EH (cell line): ENCODE measurements around the gene F12.
A peak's percentile ranks its signal among the peaks of the same experiment; 100 is the strongest.

Experiments used
- DNase-seq: peaks from one replicate; pipeline ENCODE4 v3.0.0-alpha.2; 2015; ENCODE audit warnings: low read depth

The F12 gene

GRCh38 chr5:177409043-177409801 lies at the start of gene F12:
F12 (minus strand) TSS chr5:177409564; CDS start chr5:177409527, 37 bp downstream.
- DNase-seq = no peak

DNA sequence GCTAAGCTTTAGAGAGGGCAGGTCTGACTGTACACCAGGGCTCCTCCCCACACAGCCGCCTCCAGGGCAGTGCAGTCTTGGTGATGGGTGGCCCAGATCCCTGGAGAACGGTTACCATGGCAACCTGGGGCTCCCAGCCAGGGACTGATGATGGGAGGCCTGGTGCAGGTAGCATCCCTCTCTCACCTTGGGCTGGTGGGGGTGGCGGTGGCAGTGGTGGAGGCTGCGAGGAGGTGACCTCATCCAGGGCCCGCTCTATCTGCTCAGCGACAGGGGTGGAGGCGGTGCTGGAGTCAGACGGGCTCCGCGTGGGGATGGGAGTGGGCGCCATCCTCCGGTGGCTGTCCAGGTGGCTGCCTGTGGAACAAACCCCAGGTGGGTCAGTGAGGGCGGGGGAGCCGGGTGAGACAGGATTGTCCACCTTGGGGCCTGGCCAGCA lies 49.6 kb upstream of the F12 start:
- DNase-seq = peak; percentile 62

DNA sequence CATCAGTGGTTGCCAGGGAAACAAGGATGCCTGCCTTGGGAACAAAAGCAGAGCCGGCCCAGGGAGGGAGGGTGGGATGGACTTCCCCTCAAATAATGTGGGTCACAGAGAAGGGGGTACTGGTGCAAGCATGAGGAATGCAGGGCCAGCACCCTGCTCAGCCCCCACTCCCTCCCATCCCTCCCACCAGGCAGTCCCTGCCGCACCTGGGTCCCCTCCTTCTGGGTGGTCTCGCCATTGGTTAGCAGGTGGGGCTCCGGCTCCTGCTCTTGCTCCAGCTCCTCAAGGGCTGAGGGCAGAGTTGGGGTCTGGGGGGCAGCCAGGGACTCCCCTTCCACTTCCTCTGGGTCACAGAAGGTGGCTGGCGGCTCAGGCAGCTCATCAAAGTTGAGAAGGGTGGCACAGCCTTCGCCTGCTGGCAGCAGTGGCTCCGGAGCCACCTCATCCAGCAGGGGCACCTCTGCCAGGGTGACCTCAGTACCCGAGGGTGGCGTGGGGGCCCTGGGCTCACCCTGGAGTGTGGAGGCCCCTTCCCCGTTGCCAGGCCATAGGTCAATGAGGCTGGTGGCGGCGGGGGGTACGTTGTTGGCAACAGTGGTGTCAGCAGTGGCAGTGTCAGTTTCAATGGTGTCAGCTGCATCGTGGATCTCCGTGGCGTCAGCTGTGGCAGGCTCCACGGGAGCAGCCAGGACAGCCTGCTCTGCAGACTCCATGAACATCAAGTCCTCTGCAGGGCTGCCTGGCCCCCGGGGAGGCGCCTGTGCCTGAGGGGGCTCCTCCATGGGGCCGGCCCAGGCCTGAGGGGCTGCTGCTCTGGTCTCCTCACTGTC lies 48.7 kb upstream of the F12 start:
- DNase-seq = no peak

- peak; percentile 98 for DNase-seq
Observed at GRCh38 chr5:177456976-177457851, 47.9 kb upstream of the F12 start.

DNA sequence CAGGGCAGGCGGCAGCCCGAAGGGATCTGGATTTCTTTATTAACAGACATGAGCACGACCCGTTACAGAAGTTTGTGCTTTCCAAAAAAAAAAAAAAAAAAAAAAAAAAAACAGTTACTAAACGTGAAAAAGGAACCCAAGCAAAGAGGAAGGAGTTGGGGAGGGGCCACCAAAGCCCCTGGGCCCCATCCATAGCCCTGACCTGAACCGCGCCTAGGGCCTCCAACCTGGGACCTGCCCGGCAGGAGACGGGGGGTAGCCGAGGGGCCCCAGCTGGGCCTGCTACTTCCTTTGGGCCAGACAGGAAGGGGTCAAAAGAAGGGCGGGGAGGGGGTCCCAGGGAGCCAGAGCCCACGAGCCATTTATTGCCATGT lies 47.2 kb upstream of the F12 start:
- DNase-seq = no peak

DNA sequence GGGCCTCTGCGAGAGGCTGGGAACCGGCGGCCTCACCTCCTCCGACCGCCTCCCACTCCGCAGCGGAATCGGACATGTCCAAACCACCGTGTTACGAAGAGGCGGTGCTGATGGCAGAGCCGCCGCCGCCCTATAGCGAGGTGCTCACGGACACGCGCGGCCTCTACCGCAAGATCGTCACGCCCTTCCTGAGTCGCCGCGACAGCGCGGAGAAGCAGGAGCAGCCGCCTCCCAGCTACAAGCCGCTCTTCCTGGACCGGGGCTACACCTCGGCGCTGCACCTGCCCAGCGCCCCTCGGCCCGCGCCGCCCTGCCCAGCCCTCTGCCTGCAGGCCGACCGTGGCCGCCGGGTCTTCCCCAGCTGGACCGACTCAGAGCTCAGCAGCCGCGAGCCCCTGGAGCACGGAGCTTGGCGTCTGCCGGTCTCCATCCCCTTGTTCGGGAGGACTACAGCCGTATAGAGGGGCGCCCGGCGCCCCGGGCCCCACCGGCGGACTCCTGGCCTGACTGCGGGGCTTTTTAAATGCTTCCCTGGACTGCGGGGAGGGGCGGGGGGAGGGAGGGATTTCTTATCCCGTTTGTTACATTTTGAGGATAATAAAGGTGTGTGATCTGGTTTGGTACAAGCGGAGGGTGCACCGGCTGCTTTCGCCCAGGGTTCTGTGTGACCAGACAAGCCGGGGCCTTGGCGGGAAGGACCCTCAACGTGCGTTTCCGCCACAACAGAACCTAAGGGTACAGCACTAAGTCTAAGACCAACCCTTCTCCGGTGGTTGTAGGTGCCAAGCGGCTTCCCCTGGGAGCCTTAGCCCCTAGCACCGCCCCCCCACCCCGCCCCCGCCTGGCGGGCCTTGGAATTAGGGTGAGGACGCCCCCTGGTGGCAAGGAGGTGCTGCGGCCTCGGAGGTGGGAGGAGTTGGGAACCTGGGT lies 46.6 kb upstream of the F12 start:
- DNase-seq = peak; percentile 85

GRCh38 chr5:177455036-177455660 lies 45.8 kb upstream of the F12 start:
- DNase-seq = peak; percentile 68

DNA sequence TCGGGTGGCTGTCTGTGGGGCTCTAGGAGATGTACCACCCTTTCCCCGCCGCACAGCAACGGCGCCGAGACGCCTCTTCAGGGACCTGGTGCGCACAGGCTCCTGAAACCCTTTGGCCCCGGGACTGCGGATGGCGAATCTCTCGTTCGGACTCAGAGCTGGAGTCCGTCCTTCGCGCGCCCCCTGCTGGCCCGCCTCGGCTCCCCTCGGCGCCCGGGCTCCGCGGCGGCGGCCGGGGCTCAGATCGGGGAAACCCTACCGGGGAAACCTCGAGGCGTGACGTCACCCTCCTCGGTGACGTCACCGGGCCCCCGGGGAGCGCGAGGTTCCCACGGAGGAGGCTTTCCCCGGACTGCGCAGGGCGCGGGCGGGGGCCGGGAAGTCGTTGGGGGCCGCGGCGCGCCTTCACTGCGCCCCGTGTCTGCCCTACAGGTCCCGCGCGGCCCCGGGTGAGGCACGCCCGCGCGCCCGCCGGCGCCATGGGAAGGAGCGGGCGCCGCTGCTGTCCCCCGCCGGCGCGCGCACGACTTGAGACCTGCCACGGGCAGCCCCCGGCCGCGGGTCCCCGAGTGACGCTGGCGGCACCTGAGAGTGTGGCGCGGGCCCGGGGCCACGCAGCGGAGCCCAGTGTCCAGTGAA lies 45.2 kb upstream of the F12 start:
- DNase-seq = peak; percentile 88

DNA sequence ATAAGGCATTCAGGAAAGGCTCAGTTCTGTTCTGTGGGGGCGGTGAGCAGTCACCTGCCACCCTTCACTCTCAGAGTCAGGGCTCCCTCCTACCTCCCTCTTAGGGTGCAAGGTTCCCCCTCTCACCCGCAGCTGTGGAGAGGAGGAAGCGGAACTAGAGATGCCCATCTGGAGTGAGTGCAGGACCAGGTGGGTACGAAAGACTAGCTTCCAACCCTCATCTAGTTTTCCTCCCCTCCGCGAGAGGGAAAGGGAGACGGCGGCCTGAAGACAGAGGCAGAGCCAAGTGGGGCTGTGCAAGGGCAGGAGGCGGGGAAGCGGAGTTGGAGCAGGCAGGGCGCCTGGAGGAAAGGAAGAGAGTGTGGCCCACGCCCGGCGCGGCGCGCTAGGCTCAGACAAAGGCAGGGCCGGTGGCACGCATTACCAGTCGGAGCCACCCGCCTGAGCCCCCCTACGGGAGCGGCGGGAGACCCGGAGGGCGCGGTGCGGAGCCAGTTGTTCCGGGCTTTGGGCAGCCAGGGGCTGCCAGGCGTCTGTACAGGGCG lies 44.6 kb upstream of the F12 start:
- DNase-seq = peak; percentile 34

GRCh38 chr5:177452688-177453638 lies 43.6 kb upstream of the F12 start:
- DNase-seq = no peak

- DNase-seq = no peak
Observed at GRCh38 chr5:177450667-177451424, 41.5 kb upstream of the F12 start.

- no peak for DNase-seq
Observed at GRCh38 chr5:177449140-177450061, 40.0 kb upstream of the F12 start.

GRCh38 chr5:177448244-177448950 lies 39.0 kb upstream of the F12 start:
- no peak for DNase-seq

DNA sequence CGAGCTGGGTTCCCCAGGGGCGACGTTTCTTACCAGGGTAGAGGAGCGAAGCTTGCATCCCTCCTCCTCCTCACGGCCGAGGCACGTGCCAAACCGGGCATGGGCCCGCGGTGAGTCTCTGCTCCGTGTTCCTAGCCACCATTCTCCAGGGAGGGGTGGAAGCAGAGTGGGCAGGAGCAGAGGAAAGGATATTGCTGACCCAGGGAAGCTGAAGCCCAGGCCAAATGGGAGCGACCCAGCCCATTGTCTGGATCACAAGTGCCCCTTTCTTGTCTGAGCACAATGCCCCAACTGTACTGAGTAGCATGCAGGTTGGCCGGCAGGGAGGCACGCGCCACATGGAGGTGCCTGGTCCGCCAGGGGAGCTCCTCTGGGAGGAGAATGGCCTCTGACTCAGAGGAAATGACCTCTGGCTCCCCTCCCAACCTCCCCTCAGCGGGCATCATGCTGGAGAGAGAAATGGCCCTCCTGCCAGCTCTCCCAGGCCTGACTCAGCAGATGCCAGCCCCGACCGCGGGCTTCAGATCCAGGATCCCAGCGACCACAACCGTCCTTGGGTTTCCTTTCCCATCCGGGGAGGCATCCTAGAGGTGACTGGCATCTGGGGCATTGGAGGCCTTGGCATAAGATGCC lies 38.4 kb upstream of the F12 start:
- DNase-seq = peak; percentile 87

GRCh38 chr5:177447066-177447610 lies 37.8 kb upstream of the F12 start:
- DNase-seq = peak; percentile 56
